Measurements from ENCODE around the gene GRIA4. TPM values are rescaled to one million over a fixed set of nuclear protein-coding genes. Genes with fewer than 3 reads are reported as not detected.

GRIA4 gene
- total and polyA plus RNA-seq, 12 donors = not detected

GRCh38 chr11:105642870-105643269 lies 33.0 kb downstream of the GRIA4 start:
- TF ChIP-seq CTCF (IDR thresholded peaks at IDR 0.05) = no peak
- H3K4me1 ChIP-seq = no peaks in the 10 kb centered on the region
- no peak overlapping the region for H3K4me3 ChIP-seq
- no peak overlapping the region for H3K27ac ChIP-seq
- no peaks in the 10 kb centered on the region for H3K36me3 ChIP-seq
- DNase-seq (no peak), ATAC-seq (no peak)
- no peaks in the 10 kb centered on the region for H3K27me3 ChIP-seq
- intact Hi-C loops (cut with DNase I) = loop anchor here in 2 of 10 donors (10.0 kb wide), 2 partner anchors 62 to 428 kb away; no protein-coding TSS in a partner anchor
- peaks cover 0 to 19% (median 0%) of the 10 kb centered on the region in 11 donors for H3K9me3 ChIP-seq

- no peak for DNase-seq
- Histone ChIP-seq H3K27ac (no peak overlapping the region), H3K4me3 (no peak overlapping the region), H3K4me1 (no peaks in the 10 kb centered on the region), H3K27me3 (no peaks in the 10 kb centered on the region), H3K9me3 (peaks cover 0 to 19% (median 0%) of the 10 kb centered on the region in 11 donors), H3K36me3 (no peaks in the 10 kb centered on the region)
- WGBS, 2 donors = 57 to 59% methylated on average over 7 of the region's 7 CpGs
- ATAC-seq = no peak
- intact Hi-C loops (cut with DNase I) = loop anchor here in 2 of 10 donors (10.0 kb wide), 2 partner anchors 60 to 430 kb away; no protein-coding TSS in a partner anchor
- TF ChIP-seq CTCF (IDR thresholded peaks at IDR 0.05) = no peak
Observed at GRCh38 chr11:105644839-105645573, 35.1 kb downstream of the GRIA4 start.

GRCh38 chr11:105647780-105648179 lies 37.9 kb downstream of the GRIA4 start:
- H3K27me3 ChIP-seq = no peaks in the 10 kb centered on the region
- H3K27ac ChIP-seq = no peak overlapping the region
- TF ChIP-seq CTCF (IDR thresholded peaks at IDR 0.05) = no peak
- DNase-seq (no peak), ATAC-seq (no peak)
- intact Hi-C loops (cut with DNase I) = loop anchor here in 2 of 10 donors (10.0 kb wide), 2 partner anchors 57 to 433 kb away; no protein-coding TSS in a partner anchor
- no peak overlapping the region for H3K4me3 ChIP-seq
- H3K9me3 ChIP-seq = peaks cover 0 to 19% (median 0%) of the 10 kb centered on the region in 11 donors
- no peaks in the 10 kb centered on the region for H3K36me3 ChIP-seq
- no peaks in the 10 kb centered on the region for H3K4me1 ChIP-seq
- 73 to 77% methylated on average over 1 of the region's 1 CpG for WGBS, 2 donors

GRCh38 chr11:105648762-105649161 lies 38.9 kb downstream of the GRIA4 start:
- Histone ChIP-seq H3K4me3 (no peak overlapping the region), H3K27ac (no peak overlapping the region), H3K36me3 (no peaks in the 10 kb centered on the region), H3K4me1 (no peaks in the 10 kb centered on the region), H3K9me3 (peaks cover 0 to 19% (median 0%) of the 10 kb centered on the region in 11 donors), H3K27me3 (no peaks in the 10 kb centered on the region)
- no peak for ATAC-seq
- intact Hi-C loops (cut with DNase I) = loop anchor here in 2 of 10 donors (10.0 kb wide), 2 partner anchors 56 to 434 kb away; no protein-coding TSS in a partner anchor
- 79 to 80% methylated on average over 4 of the region's 4 CpGs for WGBS, 2 donors
- DNase-seq = no peak
- TF ChIP-seq CTCF (IDR thresholded peaks at IDR 0.05) = no peak
